PC-9 (cell line): Measurements from ENCODE around the gene DSCAM. TPM values are rescaled to one million over a fixed set of nuclear protein-coding genes. Genes with fewer than 3 reads are reported as not detected.

ENCODE experiments used
- BruUV-seq: library from RNA; stranded (reverse); fragments of 400-500 nt; replicated peaks from 2 replicates; lab custom pipeline; 2021; lab: Mats Ljungman, UMichigan
- CTCF ChIA-PET: fragments of 300-600 bp; sonication (Branson Sonifier 250); formaldehyde crosslinking; loops from one replicate; lab custom pipeline; 2022; ENCODE audit warnings: antibody characterized with exemption; lab: Charles Lee
- POLR2A ChIA-PET: fragments of 300-600 bp; sonication (Branson Sonifier 250); formaldehyde crosslinking; loops from one replicate; lab custom pipeline; 2022; ENCODE audit warnings: antibody characterized with exemption; ENCODE audit not compliant: unreplicated experiment; lab: Charles Lee
- DNase-seq, 2 experiments: peaks; one replicate each; pipeline versions ENCODE4 v3.0.0 to v3.0.0-alpha.2; 2015 to 2022; ENCODE audit warnings: mixed read lengths in 1 of 2
- H2AFZ ChIP-seq: fragments of 200-600 bp; sonication (generic); 2 replicates; pipeline ENCODE4 v1.8.1; 2017; ENCODE audit warnings: antibody characterized with exemption
- H3F3A ChIP-seq: fragments of 200-600 bp; sonication (generic); 2 replicates; pipeline ENCODE4 v1.8.1; 2017; ENCODE audit warnings: antibody characterized with exemption, mild to moderate bottlenecking, low read depth; ENCODE audit not compliant: insufficient read depth
- H3K27ac ChIP-seq: fragments of 200-600 bp; sonication (generic); 2 replicates; pipeline ENCODE4 v1.6.1; 2016; ENCODE audit warnings: mixed run types
- H3K27me3 ChIP-seq: fragments of 200-600 bp; sonication (generic); 2 replicates; pipeline ENCODE4 v1.6.1; 2016; ENCODE audit warnings: low read depth, mixed run types; ENCODE audit not compliant: insufficient read depth
- H3K36me3 ChIP-seq: fragments of 200-600 bp; sonication (generic); 2 replicates; pipeline ENCODE4 v1.6.1; 2016; ENCODE audit warnings: low read depth, mixed run types
- H3K4me1 ChIP-seq: fragments of 200-600 bp; sonication (generic); replicated peaks from 2 replicates; pipeline ENCODE4 v1.6.1; 2016; ENCODE audit warnings: mixed run types; ENCODE audit not compliant: insufficient read depth
- H3K4me2 ChIP-seq: fragments of 200-600 bp; sonication (generic); 2 replicates; pipeline ENCODE4 v1.6.1; 2017; ENCODE audit warnings: mixed run types
- H3K4me3 ChIP-seq: fragments of 200-600 bp; sonication (generic); 2 replicates; pipeline ENCODE4 v1.6.1; 2016; ENCODE audit warnings: mixed run types
- H3K79me2 ChIP-seq: fragments of 200-600 bp; sonication (generic); 2 replicates; pipeline ENCODE4 v1.6.1; 2017; ENCODE audit warnings: low read depth, mixed run types
- H3K9me2 ChIP-seq: fragments of 200-600 bp; sonication (generic); 2 replicates; pipeline ENCODE4 v1.8.1; 2017; ENCODE audit warnings: mild to moderate bottlenecking; ENCODE audit not compliant: insufficient read depth
- H3K9me3 ChIP-seq: fragments of 200-600 bp; sonication (generic); 2 replicates; pipeline ENCODE4 v1.8.1; 2016; ENCODE audit warnings: low read depth; ENCODE audit not compliant: insufficient read depth
- H4K20me1 ChIP-seq: fragments of 200-600 bp; sonication (generic); 2 replicates; pipeline ENCODE4 v1.8.1; 2017; ENCODE audit not compliant: insufficient read depth
- CTCF ChIP-seq: fragments of 200-600 bp; sonication (generic); conservative IDR thresholded peaks from 2 replicates; pipeline ENCODE4 v1.6.1; 2017; ENCODE audit warnings: mixed run types, antibody characterized with exemption, mild to moderate bottlenecking, moderate library complexity
- EZH2 ChIP-seq: fragments of 200-600 bp; sonication (generic); IDR thresholded peaks from 2 replicates; pipeline ENCODE4 v1.8.0; 2017; ENCODE audit warnings: antibody characterized with exemption, low read depth
- intact Hi-C: fragments of 100-400 bp; cut with micrococcal nuclease; formaldehyde crosslinking; loops from one replicate; pipeline ENCODE4 v1.10.0; 2022; ENCODE audit not compliant: unreplicated experiment
- total RNA-seq: library from RNA; stranded (reverse); gene quantifications from 2 replicates; pipeline ENCODE4 v1.2.3, GENCODE V29; 2021

Gene DSCAM
- total RNA-seq, 1 experiment from 2014 or later, result not detected

- TF ChIP-seq CTCF, result no peak
- TF ChIP-seq EZH2, result no peak
- POLR2A ChIA-PET, result no interaction called here
- no peaks in the 10 kb centered on the region for H3K4me1 ChIP-seq
- no peak overlapping the region for H3K27ac ChIP-seq
- peaks cover 6% of the 10 kb centered on the region; the same call in 1 of the 2 replicates for H3K27me3 ChIP-seq
- H3K79me2 ChIP-seq, result no peaks in the 10 kb centered on the region
- no peak for DNase-seq
- no peak overlapping the region for H3K4me3 ChIP-seq
- no peaks in the 10 kb centered on the region for H4K20me1 ChIP-seq
- H3K9me2 ChIP-seq, result no peaks in the 10 kb centered on the region
- CTCF ChIA-PET, result no interaction called here
- BruUV-seq, result no TSS peak
- H3F3A ChIP-seq, result no peaks in the 10 kb centered on the region
- no peak overlapping the region for H2AFZ ChIP-seq
- H3K4me2 ChIP-seq, result no peak overlapping the region
- no peaks in the 10 kb centered on the region for H3K9me3 ChIP-seq
- intact Hi-C loops, result no loop called here
- no peaks in the 10 kb centered on the region for H3K36me3 ChIP-seq
These were observed 162.2 kb downstream of the DSCAM start for GRCh38 chr21:40684726-40685125.

GRCh38 chr21:40683349-40683748 is 163.6 kb downstream of the DSCAM start:
- no peaks in the 10 kb centered on the region for H3K9me3 ChIP-seq
- no peak overlapping the region for H3K4me2 ChIP-seq
- no peak for TF ChIP-seq EZH2
- TF ChIP-seq CTCF, result no peak
- no peaks in the 10 kb centered on the region for H3K79me2 ChIP-seq
- no peaks in the 10 kb centered on the region for H3K4me1 ChIP-seq
- no peaks in the 10 kb centered on the region for H3K36me3 ChIP-seq
- H2AFZ ChIP-seq, result no peak overlapping the region
- H3K27ac ChIP-seq, result no peak overlapping the region
- intact Hi-C loops, result no loop called here
- DNase-seq, result no peak
- no peak overlapping the region for H3K4me3 ChIP-seq
- H3K27me3 ChIP-seq, result peaks cover 6% of the 10 kb centered on the region; the same call in 1 of the 2 replicates
- no TSS peak for BruUV-seq
- no peaks in the 10 kb centered on the region for H4K20me1 ChIP-seq
- ChIA-PET CTCF (no interaction called here), POLR2A (no interaction called here)
- no peaks in the 10 kb centered on the region for H3K9me2 ChIP-seq
- H3F3A ChIP-seq, result no peaks in the 10 kb centered on the region

GRCh38 chr21:40681164-40681859 is 165.6 kb downstream of the DSCAM start:
- no peak for DNase-seq
- ChIA-PET CTCF (no interaction called here), POLR2A (no interaction called here)
- no peaks in the 10 kb centered on the region for H3K36me3 ChIP-seq
- H4K20me1 ChIP-seq, result no peaks in the 10 kb centered on the region
- no peaks in the 10 kb centered on the region for H3K79me2 ChIP-seq
- no peak for TF ChIP-seq CTCF
- no peak for TF ChIP-seq EZH2
- peaks cover 6% of the 10 kb centered on the region; the same call in 1 of the 2 replicates for H3K27me3 ChIP-seq
- no peak overlapping the region for H2AFZ ChIP-seq
- intact Hi-C loops, result no loop called here
- no TSS peak for BruUV-seq
- no peaks in the 10 kb centered on the region for H3K4me1 ChIP-seq
- H3K27ac ChIP-seq, result no peak overlapping the region
- H3K9me2 ChIP-seq, result no peaks in the 10 kb centered on the region
- no peak overlapping the region for H3K4me3 ChIP-seq
- no peaks in the 10 kb centered on the region for H3K9me3 ChIP-seq
- H3K4me2 ChIP-seq, result no peak overlapping the region
- no peaks in the 10 kb centered on the region for H3F3A ChIP-seq
